ENCODE data around the gene KCTD15.

The KCTD15 gene

GRCh38 chr19:33798681-33799111 lies 2.0 kb downstream of the KCTD15 start:
- DNase-seq = no peak

GRCh38 chr19:33799476-33799875 lies 2.8 kb downstream of the KCTD15 start:
- DNase-seq = no peak

GRCh38 chr19:33800012-33800680 lies 3.5 kb downstream of the KCTD15 start:
- no peak for DNase-seq

- DNase-seq = no peak
These were observed 4.7 kb downstream of the KCTD15 start for GRCh38 chr19:33801411-33801810.

GRCh38 chr19:33802001-33802400 lies 5.3 kb downstream of the KCTD15 start:
- DNase-seq = no peak

- no peak for DNase-seq
These were observed 6.1 kb downstream of the KCTD15 start for GRCh38 chr19:33802801-33803200.

GRCh38 chr19:33803383-33803782 lies 6.7 kb downstream of the KCTD15 start:
- DNase-seq = no peak

- no peak for DNase-seq
These were observed 7.5 kb downstream of the KCTD15 start for GRCh38 chr19:33804021-33804799.

- no peak for DNase-seq
These were observed 8.6 kb downstream of the KCTD15 start for GRCh38 chr19:33805313-33805712.

- DNase-seq = no peak
These were observed 9.3 kb downstream of the KCTD15 start for GRCh38 chr19:33805840-33806433.

GRCh38 chr19:33806434-33806881 lies 9.8 kb downstream of the KCTD15 start:
- no peak for DNase-seq

- no peak for DNase-seq
These were observed 11.7 kb downstream of the KCTD15 start for GRCh38 chr19:33808399-33808798.

- no peak for DNase-seq
These were observed 13.3 kb downstream of the KCTD15 start for GRCh38 chr19:33809960-33810359.

GRCh38 chr19:33810821-33811220 lies 14.2 kb downstream of the KCTD15 start:
- no peak for DNase-seq

- DNase-seq = no peak
These were observed 14.6 kb downstream of the KCTD15 start for GRCh38 chr19:33811246-33811645.

- DNase-seq = no peak
These were observed 15.2 kb downstream of the KCTD15 start for GRCh38 chr19:33811736-33812387.

- no peak for DNase-seq
These were observed 16.0 kb downstream of the KCTD15 start for GRCh38 chr19:33812388-33813330.

- DNase-seq = no peak
These were observed 16.9 kb downstream of the KCTD15 start for GRCh38 chr19:33813391-33814101.

GRCh38 chr19:33814181-33815165 lies 17.8 kb downstream of the KCTD15 start:
- DNase-seq = no peak
